Right kidney (tissue), 1 donor: ENCODE measurements around the gene SPTBN1.

Source experiments
- DNase-seq: peaks from one replicate; pipeline ENCODE4 v3.0.0-alpha.2; 2016

SPTBN1 gene

DNA sequence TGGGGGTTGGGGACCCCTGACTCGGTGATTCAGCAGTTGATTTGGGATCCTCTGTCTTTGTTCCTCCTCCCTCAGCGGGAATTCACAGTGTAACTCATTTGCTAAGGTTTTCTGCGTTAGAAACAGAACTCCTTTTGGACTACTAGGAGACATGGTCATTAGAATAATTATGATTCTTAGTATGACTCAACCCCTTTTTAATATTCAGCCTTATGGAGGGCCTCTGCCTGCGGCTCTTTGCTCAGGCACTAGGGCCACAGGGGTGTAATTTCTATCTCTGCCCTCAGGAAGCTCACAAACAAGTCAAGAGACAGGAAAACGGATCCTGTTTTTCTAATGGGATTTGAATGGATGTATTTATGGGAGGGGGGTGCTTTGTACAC lies 117.4 kb downstream of the SPTBN1 start:
- no peak for DNase-seq

DNA sequence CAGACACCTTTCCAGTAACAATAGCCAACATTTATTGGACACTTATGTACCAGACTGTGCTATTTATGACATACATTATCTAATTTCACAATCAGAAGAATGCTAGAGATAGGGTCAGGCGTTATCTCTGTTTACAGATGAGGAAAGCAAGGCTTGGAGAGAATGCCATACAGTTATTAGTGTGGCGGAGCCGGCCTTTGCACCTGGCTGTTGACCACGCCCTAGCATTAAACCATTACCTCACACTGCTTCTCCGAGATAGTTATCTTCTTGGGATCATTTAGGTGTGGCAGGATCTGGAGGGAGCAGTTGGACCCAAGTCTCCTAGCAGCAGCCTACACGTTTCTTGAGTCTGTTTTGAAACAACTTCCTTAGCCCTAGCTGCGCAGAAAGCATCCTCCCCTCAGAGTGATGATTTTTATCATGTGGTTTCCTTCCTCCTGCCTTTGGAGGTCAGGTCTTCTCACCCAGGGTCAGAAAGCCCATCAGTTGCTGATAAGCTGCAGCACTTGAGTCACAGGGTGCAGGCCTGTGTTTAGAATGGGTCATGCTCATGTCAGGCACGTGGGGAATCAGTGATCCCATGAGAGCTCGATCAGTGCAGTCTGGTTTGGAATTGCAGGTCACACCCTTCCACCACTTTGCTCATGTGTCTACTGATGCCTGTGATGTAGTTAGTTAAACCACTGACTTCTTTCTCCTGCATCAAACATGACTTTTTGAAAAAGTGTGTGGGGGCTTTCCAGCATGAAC lies 118.2 kb downstream of the SPTBN1 start:
- no peak for DNase-seq

DNA sequence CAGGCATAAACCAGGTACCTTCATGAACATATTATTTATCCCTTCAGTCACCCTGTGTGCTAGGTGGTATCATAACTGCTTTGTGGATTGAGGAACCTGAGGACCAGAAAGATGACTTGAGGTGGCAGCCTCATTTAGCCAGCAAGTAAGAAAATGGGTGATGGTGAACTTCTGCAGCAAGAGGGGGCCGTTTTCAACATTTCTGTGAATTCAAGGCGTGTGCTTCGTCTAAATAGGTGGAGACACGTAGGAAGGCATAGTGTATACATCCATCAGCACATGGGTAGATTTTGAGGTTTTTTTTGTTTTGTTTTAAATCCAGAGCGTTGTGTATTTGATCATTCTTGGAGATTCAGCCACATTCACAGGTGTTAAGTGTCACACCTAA lies 118.7 kb downstream of the SPTBN1 start:
- no peak for DNase-seq

DNA sequence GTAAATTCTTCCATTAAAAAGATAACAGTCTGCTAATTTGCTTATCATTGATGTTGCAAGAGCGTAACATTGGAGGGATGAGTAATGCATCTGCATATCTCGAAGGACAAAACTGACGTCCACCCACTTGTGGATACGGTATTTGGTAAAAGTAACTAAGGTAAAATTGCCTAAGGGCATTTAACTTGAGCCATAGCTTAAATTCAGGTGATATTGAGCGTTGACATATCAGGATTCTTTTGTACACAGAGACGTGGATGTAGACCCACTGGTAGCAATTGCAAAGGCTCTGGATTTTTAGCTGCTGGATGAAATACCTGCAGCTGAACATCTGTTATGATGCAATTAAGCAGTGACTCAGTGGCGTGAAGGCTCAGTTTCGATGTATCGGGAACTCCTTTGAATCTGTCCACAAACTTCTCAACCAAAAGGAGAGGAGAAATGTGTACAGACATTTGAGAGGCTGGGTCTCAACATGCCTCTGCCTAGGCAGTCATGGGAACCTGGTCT lies 119.3 kb downstream of the SPTBN1 start:
- DNase-seq, result no peak

DNA sequence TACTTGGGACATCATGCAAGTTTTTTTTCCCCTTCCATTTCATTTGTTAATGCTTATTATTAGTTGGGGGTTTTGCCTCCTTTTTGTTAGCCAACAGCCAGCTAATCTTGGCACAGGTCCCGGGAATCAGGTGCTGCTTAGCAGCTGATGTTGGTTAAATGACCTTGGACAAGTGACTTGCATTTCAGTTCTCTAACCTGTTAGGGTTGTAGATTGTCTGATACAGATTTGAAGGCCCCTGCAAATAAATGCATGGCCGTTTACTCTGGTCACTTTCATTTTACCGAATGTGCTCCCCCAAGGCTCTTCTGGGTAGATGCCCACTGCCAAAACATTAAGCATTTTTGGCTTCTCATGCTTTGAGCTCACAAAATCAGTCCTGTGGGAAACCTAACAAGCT lies 120.9 kb downstream of the SPTBN1 start:
- no peak for DNase-seq

DNA sequence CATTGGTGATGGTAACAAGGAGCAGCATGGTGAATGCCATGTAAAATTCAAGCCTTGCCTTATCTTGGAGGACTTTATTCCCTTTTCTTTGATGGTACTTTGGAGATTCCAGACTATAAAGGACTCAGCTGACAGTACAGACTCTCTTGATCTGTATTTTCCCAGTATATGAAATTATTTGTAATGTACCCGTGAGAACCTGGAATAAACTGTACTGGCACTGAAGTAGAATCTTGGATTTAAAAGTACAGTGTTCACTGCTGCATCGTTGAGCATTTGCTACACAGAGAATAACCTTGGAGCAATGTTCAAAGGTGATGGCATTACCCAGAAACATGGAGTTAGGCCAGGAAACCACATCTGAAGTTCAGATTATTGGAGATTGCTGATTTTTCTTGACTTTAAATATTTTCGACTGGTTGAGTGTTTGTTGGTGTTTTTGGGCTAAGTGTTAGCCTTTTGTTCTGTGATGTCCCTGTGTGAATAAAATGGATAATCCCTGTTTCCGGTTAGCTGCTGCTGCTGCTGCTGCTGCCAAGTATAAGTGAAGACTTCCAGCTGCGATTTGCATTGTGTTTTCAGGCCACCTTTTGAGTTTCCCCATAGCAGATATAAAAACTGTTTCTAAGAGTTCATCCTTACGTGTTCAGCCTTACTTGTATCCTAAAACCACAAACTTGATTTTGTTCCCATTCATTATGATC lies 122.0 kb downstream of the SPTBN1 start:
- no peak for DNase-seq

DNA sequence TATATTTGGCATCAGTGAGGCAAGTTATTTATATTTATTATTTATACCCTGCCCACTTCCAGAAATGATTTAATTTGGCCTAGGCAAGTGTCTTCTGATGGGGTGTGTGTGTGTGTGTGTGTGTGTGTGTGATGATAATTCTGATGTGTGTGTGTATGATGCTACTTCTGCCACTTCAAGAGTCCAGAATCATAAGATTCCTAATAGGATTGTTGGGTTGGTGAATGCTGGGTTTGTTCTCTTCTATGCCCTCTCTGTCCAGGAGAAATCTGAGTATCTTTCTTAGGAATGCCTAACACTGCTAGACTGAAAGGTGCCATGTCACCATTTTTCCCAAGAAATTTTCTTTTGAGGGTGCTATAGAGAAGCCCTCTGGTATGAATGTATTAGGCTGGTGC lies 122.5 kb downstream of the SPTBN1 start:
- no peak for DNase-seq

- DNase-seq, result no peak
Measured at GRCh38 chr2:54579061-54579681, 123.0 kb downstream of the SPTBN1 start.

DNA sequence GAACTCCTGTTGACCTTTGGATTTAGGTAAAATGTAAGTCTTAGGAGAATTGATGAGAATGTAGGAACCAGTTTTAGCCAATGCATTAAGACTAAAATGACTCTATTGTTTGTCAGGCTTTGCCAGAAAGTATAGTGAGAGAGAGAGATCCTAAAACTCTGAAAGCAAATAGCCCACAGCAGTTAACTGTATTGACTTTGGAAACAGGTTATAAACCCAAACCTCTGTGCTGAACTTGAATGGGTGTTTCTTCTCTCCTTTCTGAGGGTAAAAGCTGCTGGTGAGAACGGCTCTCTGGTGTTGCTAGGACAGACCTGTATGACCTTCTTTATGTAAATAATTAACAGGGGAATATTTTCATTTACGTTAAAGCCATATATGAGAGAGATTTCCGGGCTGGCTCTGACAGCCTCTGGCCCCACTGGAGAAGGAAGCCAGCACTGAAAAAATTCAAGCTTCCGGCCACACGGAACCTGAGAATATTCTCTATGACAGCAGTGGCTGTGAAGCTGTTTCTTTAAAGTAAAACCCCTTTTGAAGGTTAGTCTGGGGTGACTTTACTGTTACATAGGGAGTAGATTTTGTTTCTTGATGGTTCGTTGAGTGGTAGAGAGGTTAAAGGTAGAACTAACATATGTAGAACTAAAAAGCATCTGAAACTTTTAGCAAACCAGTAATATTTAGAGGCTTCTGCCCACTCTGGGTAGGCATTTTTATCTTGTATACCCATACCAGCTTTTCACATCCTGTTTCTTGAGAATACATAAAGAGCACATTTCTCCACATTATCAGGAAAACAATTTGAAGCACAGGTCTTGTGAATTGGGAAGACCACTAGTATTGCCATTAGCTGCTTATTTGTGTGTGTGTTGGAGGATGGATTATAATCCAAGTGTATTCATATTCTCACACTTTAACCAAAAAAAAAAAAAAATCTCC lies 123.8 kb downstream of the SPTBN1 start:
- DNase-seq, result no peak

GRCh38 chr2:54581326-54582039 lies 125.4 kb downstream of the SPTBN1 start:
- no peak for DNase-seq

DNA sequence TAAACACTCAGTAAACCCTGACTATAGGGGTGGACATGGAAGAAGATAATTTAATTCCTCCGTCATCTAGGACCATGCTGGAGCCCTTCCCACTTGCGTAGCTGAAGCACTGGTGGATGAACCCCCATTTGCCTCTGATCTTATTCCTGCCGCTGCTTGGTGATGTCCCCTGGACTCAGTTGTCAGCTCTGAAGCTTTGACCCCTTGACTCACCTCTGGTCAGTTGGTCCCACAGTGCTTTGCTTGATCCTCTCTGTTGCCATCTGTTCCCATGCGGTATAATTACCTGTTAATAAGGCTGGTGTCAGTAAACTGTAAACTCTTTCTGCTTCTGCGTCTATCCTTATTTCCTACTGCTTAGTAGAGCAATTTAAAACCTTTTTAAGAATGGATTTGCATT lies 126.9 kb downstream of the SPTBN1 start:
- no peak for DNase-seq

DNA sequence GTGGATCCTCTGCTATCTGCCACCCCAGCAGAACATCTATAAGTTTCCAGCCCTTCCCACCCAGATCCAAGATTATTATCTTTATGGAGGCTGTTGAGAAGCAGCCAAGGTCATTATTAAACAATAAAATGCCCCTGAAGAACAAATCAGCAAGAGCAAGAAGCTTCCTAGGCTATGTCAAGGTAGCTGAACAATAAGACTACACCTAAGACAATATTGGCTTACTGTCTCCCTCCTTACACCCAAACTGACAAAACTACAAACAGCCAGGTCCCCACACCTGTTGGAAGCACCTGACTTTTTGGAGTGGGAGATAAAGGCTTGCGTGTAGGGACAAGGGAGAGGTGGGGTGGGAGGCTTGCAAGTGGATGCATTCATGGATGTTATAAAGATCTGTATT lies 128.5 kb downstream of the SPTBN1 start:
- DNase-seq, result no peak

GRCh38 chr2:54585136-54585733 lies 129.1 kb downstream of the SPTBN1 start:
- no peak for DNase-seq

GRCh38 chr2:54586062-54586461 lies 129.9 kb downstream of the SPTBN1 start:
- no peak for DNase-seq

GRCh38 chr2:54586494-54586893 lies 130.4 kb downstream of the SPTBN1 start:
- no peak for DNase-seq

DNA sequence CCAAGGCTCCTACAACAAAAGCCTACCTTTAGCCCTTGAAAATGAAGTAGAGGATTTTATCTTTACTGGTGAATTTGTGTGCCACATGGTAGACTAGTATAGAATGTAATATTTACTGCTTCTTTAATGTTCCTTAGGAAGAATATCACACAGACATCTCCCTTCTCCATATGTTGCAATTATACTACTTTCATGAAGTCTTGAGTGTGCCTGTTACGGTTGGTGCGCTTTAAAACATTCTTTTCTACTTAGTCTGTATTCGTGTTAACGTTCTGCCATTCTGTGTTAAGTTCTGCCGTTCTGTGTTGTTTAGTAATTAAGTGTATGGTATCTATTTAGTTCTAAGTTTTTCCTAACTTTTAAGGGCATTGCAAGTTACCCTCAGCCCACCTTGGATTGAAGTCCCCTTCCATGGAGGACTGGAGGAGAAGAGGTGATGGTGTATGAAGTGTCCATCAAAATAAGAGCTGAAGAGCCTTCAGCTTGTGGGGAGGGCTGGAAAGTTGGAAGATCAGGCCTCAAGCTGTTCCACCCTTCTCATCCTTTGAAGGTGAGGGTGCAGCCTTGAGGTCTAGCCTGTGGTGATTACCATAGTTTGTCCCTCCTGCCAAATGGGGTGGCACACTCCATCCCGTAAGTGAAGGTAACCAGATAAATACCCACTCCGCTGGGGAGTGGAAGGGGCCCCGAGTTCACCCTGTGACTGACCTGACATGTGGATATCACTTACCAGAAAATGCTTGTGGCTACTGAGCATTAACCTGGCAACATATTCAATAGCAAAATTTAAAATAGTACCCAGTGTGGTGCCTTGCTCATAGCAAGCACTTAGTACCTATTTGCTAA lies 131.3 kb downstream of the SPTBN1 start:
- no peak for DNase-seq

- DNase-seq, result no peak
Measured at GRCh38 chr2:54588244-54588899, 132.2 kb downstream of the SPTBN1 start.

DNA sequence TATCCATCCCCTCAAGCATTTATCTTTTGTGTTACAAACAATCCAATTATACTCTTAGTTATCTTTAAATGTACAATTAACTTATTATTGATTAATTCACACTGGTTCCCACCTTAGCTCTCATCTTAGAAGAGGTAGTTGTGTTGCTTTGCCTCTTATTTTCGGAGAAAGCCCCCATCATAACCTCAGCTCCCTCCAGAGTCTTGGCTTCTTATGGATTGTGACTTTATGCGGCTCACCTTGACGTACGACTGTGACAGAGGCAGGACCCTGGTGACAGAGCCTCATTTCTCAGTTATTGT lies 132.9 kb downstream of the SPTBN1 start:
- DNase-seq, result no peak

DNA sequence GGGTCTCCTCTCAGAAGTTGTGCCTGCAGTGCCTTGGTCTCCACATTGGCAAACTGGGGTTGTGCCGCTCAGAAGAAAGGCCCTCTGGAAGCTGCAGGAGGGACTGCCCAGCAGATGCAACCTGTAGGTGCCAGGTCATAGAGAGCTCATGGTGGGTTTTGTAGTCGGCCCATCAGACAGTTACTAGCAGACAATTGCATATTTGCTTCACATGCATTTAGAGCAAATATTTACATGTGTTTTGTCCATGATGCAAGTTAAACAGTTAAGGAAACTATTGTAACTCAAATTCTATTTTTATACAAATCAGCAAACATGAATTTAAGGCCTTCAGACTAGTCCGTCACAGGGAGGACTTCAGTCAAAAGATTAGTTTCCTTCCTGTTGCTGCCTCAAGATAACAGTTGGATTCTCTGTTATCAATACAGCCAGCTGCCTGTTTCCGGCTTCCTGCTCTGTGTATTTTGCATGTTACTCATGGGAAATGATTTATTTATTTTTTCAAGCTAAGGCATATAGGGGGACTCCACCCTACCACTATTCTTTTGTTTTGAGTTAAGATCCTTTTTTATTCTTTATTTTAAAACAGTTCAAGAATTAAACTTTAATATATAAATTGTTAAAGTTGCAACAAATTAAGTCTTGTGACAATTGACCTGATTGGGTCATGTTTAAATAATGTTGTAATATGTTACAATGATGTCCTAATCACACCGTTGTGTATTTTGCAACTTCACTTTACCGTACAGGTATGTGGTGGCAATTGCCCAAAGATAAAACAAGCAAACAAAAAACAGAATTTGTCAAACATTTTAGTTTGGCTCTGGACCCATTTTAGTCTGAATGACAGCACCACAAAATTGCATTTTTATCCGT lies 133.5 kb downstream of the SPTBN1 start:
- DNase-seq, result no peak
